ENCODE measurements around the gene C1orf116.

Gene C1orf116

GRCh38 chr1:207078578-207079132 lies 46.1 kb upstream of the C1orf116 start:
- Histone ChIP-seq H3K27me3 (ENCODE audit: insufficient read depth, low read length) (no peaks in the 10 kb centered on the region), H3K79me1 (ENCODE audit: low read length) (no peaks in the 10 kb centered on the region), H3K4ac (ENCODE audit: low read depth, low read length) (no peak overlapping the region), H2AFZ (ENCODE audit: insufficient read depth, low read length, poor library complexity) (no peak overlapping the region), H3K23ac (ENCODE audit: low read length) (no peak overlapping the region), H2BK5ac (ENCODE audit: low read depth, low read length, poor library complexity) (no peak overlapping the region), H3K9ac (ENCODE audit: low read length) (no peak overlapping the region), H3K14ac (ENCODE audit: low read length) (no peak overlapping the region), H3K27ac (ENCODE audit: low read depth, low read length) (no peak overlapping the region), H4K12ac (ENCODE audit: low read depth, low read length) (no peak overlapping the region), H3K79me2 (ENCODE audit: control insufficient read depth, insufficient read depth, low read length, poor library complexity) (no peaks in the 10 kb centered on the region), H2AK5ac (ENCODE audit: low read length) (no peak overlapping the region), H3K4me1 (ENCODE audit: control insufficient read depth in 1 of 2, insufficient read depth in 2 of 2, low read length in 2 of 2) (no peaks in the 10 kb centered on the region), H3K36me3 (ENCODE audit: control insufficient read depth in 1 of 2, insufficient read depth in 2 of 2, low read length in 2 of 2) (peaks cover 2 to 5% of the 10 kb centered on the region in 2 experiments), H4K91ac (ENCODE audit: low read depth, low read length) (no peak overlapping the region), H3K4me3 (ENCODE audit: low read depth, low read length) (no peak overlapping the region), H2BK120ac (ENCODE audit: insufficient read depth, low read length, poor library complexity) (no peak overlapping the region), H2BK12ac (ENCODE audit: low read length) (no peak overlapping the region), H4K8ac (ENCODE audit: low read depth, low read length) (no peak overlapping the region), H3K4me2 (ENCODE audit: low read length) (no peak overlapping the region), H3K18ac (ENCODE audit: low read length) (no peak overlapping the region), H3K9me3 (ENCODE audit: insufficient read depth, low read depth, low read length) (peaks cover 2% of the 10 kb centered on the region)
- no peak for DNase-seq
- no CpG with 5 or more reads among the region's 11 CpGs for WGBS (ENCODE audit: extremely low coverage, insufficient coverage, insufficient read length)

- H3K36me3 ChIP-seq (ENCODE audit: control insufficient read depth in 1 of 2, insufficient read depth in 2 of 2, low read length in 2 of 2), result peaks cover 2 to 5% of the 10 kb centered on the region in 2 experiments
- no peak overlapping the region for H3K4me3 ChIP-seq (ENCODE audit: low read depth, low read length)
- peaks cover 2% of the 10 kb centered on the region for H3K9me3 ChIP-seq (ENCODE audit: insufficient read depth, low read depth, low read length)
- H3K4me2 ChIP-seq (ENCODE audit: low read length), result no peak overlapping the region
- no peaks in the 10 kb centered on the region for H3K79me1 ChIP-seq (ENCODE audit: low read length)
- no CpG with 5 or more reads among the region's 6 CpGs for WGBS (ENCODE audit: extremely low coverage, insufficient coverage, insufficient read length)
- no peak overlapping the region for H3K9ac ChIP-seq (ENCODE audit: low read length)
- no peak overlapping the region for H3K14ac ChIP-seq (ENCODE audit: low read length)
- no peak overlapping the region for H3K18ac ChIP-seq (ENCODE audit: low read length)
- no peak overlapping the region for H4K8ac ChIP-seq (ENCODE audit: low read depth, low read length)
- no peak overlapping the region for H3K23ac ChIP-seq (ENCODE audit: low read length)
- peak; percentile 72 to 96 for DNase-seq
- H4K91ac ChIP-seq (ENCODE audit: low read depth, low read length), result no peak overlapping the region
- no peak overlapping the region for H4K12ac ChIP-seq (ENCODE audit: low read depth, low read length)
- no peak overlapping the region for H3K27ac ChIP-seq (ENCODE audit: low read depth, low read length)
- H2BK5ac ChIP-seq (ENCODE audit: low read depth, low read length, poor library complexity), result no peak overlapping the region
- H2AK5ac ChIP-seq (ENCODE audit: low read length), result no peak overlapping the region
- no peak overlapping the region for H2BK12ac ChIP-seq (ENCODE audit: low read length)
- no peak overlapping the region for H3K4ac ChIP-seq (ENCODE audit: low read depth, low read length)
- H3K27me3 ChIP-seq (ENCODE audit: insufficient read depth, low read length), result no peaks in the 10 kb centered on the region
- no peaks in the 10 kb centered on the region for H3K79me2 ChIP-seq (ENCODE audit: control insufficient read depth, insufficient read depth, low read length, poor library complexity)
- no peak overlapping the region for H2BK120ac ChIP-seq (ENCODE audit: insufficient read depth, low read length, poor library complexity)
- no peaks in the 10 kb centered on the region for H3K4me1 ChIP-seq (ENCODE audit: control insufficient read depth in 1 of 2, insufficient read depth in 2 of 2, low read length in 2 of 2)
- no peak overlapping the region for H2AFZ ChIP-seq (ENCODE audit: insufficient read depth, low read length, poor library complexity)
These were observed 45.2 kb upstream of the C1orf116 start for GRCh38 chr1:207077470-207078377.

- Histone ChIP-seq H3K79me2 (ENCODE audit: control insufficient read depth, insufficient read depth, low read length, poor library complexity) (no peaks in the 10 kb centered on the region), H3K4ac (ENCODE audit: low read depth, low read length) (no peak overlapping the region), H2AK5ac (ENCODE audit: low read length) (no peak overlapping the region), H4K12ac (ENCODE audit: low read depth, low read length) (no peak overlapping the region), H4K8ac (ENCODE audit: low read depth, low read length) (no peak overlapping the region), H2BK12ac (ENCODE audit: low read length) (no peak overlapping the region), H3K27ac (ENCODE audit: low read depth, low read length) (no peak overlapping the region), H2AFZ (ENCODE audit: insufficient read depth, low read length, poor library complexity) (no peak overlapping the region), H3K23ac (ENCODE audit: low read length) (no peak overlapping the region), H3K4me3 (ENCODE audit: low read depth, low read length) (no peak overlapping the region), H2BK5ac (ENCODE audit: low read depth, low read length, poor library complexity) (no peak overlapping the region), H3K36me3 (ENCODE audit: control insufficient read depth in 1 of 2, insufficient read depth in 2 of 2, low read length in 2 of 2) (peaks cover 4 to 6% of the 10 kb centered on the region in 2 experiments), H4K91ac (ENCODE audit: low read depth, low read length) (no peak overlapping the region), H3K9ac (ENCODE audit: low read length) (no peak overlapping the region), H3K4me1 (ENCODE audit: control insufficient read depth in 1 of 2, insufficient read depth in 2 of 2, low read length in 2 of 2) (no peaks in the 10 kb centered on the region), H3K4me2 (ENCODE audit: low read length) (no peak overlapping the region), H3K79me1 (ENCODE audit: low read length) (no peaks in the 10 kb centered on the region), H3K18ac (ENCODE audit: low read length) (no peak overlapping the region), H2BK120ac (ENCODE audit: insufficient read depth, low read length, poor library complexity) (no peak overlapping the region), H3K9me3 (ENCODE audit: insufficient read depth, low read depth, low read length) (peaks cover 2% of the 10 kb centered on the region), H3K27me3 (ENCODE audit: insufficient read depth, low read length) (no peaks in the 10 kb centered on the region), H3K14ac (ENCODE audit: low read length) (no peak overlapping the region)
- no CpG with 5 or more reads among the region's 1 CpG for WGBS (ENCODE audit: extremely low coverage, insufficient coverage, insufficient read length)
- no peak for DNase-seq
These were observed 44.5 kb upstream of the C1orf116 start for GRCh38 chr1:207077012-207077411.

- Histone ChIP-seq H3K9me3 (ENCODE audit: insufficient read depth, low read depth, low read length) (peaks cover 2% of the 10 kb centered on the region), H2BK5ac (ENCODE audit: low read depth, low read length, poor library complexity) (no peak overlapping the region), H3K27ac (ENCODE audit: low read depth, low read length) (no peak overlapping the region), H2BK12ac (ENCODE audit: low read length) (no peak overlapping the region), H2AK5ac (ENCODE audit: low read length) (no peak overlapping the region), H4K8ac (ENCODE audit: low read depth, low read length) (no peak overlapping the region), H4K91ac (ENCODE audit: low read depth, low read length) (no peak overlapping the region), H3K4me3 (ENCODE audit: low read depth, low read length) (no peak overlapping the region), H3K4me2 (ENCODE audit: low read length) (no peak overlapping the region), H3K27me3 (ENCODE audit: insufficient read depth, low read length) (no peaks in the 10 kb centered on the region), H3K4ac (ENCODE audit: low read depth, low read length) (no peak overlapping the region), H3K4me1 (ENCODE audit: control insufficient read depth in 1 of 2, insufficient read depth in 2 of 2, low read length in 2 of 2) (no peaks in the 10 kb centered on the region), H3K18ac (ENCODE audit: low read length) (no peak overlapping the region), H3K79me2 (ENCODE audit: control insufficient read depth, insufficient read depth, low read length, poor library complexity) (no peaks in the 10 kb centered on the region), H3K79me1 (ENCODE audit: low read length) (no peaks in the 10 kb centered on the region), H2AFZ (ENCODE audit: insufficient read depth, low read length, poor library complexity) (no peak overlapping the region), H2BK120ac (ENCODE audit: insufficient read depth, low read length, poor library complexity) (no peak overlapping the region), H3K9ac (ENCODE audit: low read length) (no peak overlapping the region), H4K12ac (ENCODE audit: low read depth, low read length) (no peak overlapping the region), H3K23ac (ENCODE audit: low read length) (no peak overlapping the region), H3K36me3 (ENCODE audit: control insufficient read depth in 1 of 2, insufficient read depth in 2 of 2, low read length in 2 of 2) (peaks cover 6 to 9% of the 10 kb centered on the region in 2 experiments), H3K14ac (ENCODE audit: low read length) (no peak overlapping the region)
- no peak for DNase-seq
- WGBS (ENCODE audit: extremely low coverage, insufficient coverage, insufficient read length), result no CpG with 5 or more reads among the region's 5 CpGs
These were observed 43.8 kb upstream of the C1orf116 start for GRCh38 chr1:207076181-207076955.
